Measurements from ENCODE around the gene LRRC41. TPM values are rescaled to one million over a fixed set of nuclear protein-coding genes. Genes with fewer than 3 reads are reported as not detected.

The LRRC41 gene
- total and polyA plus RNA-seq, 2 of the 13 experiments (the other 11 are each of a cell fraction or from before 2014, with no cell fraction given): 48.1 to 53.6 TPM

- H3K27ac ChIP-seq (ENCODE audit: extremely low read length, insufficient read depth, low read length): no peak overlapping the region
- no peak overlapping the region for H2AFZ ChIP-seq (ENCODE audit: low read length)
- ChIA-PET POLR2A (no interaction called here), CTCF (ENCODE audit: low intra/inter-chr PET ratio, low total read pairs) (no interaction called here)
- intact Hi-C loops (cut with micrococcal nuclease; ENCODE audit: unreplicated experiment): no loop called here
- no peak overlapping the region for H3K4me2 ChIP-seq (ENCODE audit: low read depth, low read length)
- no peak overlapping the region for H3K4me3 ChIP-seq (replicated peaks in 1 of 3; ENCODE audit: insufficient read depth in 1 of 3, low read depth in 2 of 3, low read length in 3 of 3)
- H3K79me2 ChIP-seq (ENCODE audit: insufficient read depth, low read length): no peaks in the 10 kb centered on the region
- H3K9me3 ChIP-seq (ENCODE audit: low read length): no peaks in the 10 kb centered on the region
- DNase-seq (ENCODE audit: low spot score): no peak
- no peak for FAIRE-seq
- in situ Hi-C loops (cut with HindIII; ENCODE audit: extremely low pct_ligation_motif_present, low pct_unique_long_range_greater_than_20kb): no loop called here
- no TSS peak for BruUV-seq (replicated peaks)
- 100% methylated on average over 1 of the region's 1 CpG for WGBS (ENCODE audit: low lambda C conversion rate)
- H3K36me3 ChIP-seq (replicated peaks in 1 of 2; ENCODE audit: control insufficient read depth in 1 of 2, insufficient read depth in 2 of 2, low read length in 2 of 2): peaks cover 41 to 91% of the 10 kb centered on the region in 2 experiments
- H3K4me1 ChIP-seq (ENCODE audit: insufficient read depth, low read length): no peaks in the 10 kb centered on the region
- H4K20me1 ChIP-seq (ENCODE audit: insufficient read depth, low read length): no peaks in the 10 kb centered on the region
- no peak for ATAC-seq
- no peak for TF ChIP-seq ZMYM4 (CRISPR knock-in tag; IDR thresholded peaks at IDR 0.05)
- no peak for TF ChIP-seq MEF2D (CRISPR knock-in tag; IDR thresholded peaks at IDR 0.05)
- TF ChIP-seq FLYWCH1 (CRISPR knock-in tag; IDR thresholded peaks at IDR 0.05): no peak
- TF ChIP-seq EHMT2 (IDR thresholded peaks at IDR 0.05; ENCODE audit: borderline replicate concordance, low read depth, low read length): no peak
- TF ChIP-seq ZNF770 (CRISPR knock-in tag; IDR thresholded peaks at IDR 0.05): no peak
- no peak for TF ChIP-seq HMGA1 (CRISPR knock-in tag; conservative IDR thresholded peaks at IDR 0.05)
- TF ChIP-seq, protein P1, sequence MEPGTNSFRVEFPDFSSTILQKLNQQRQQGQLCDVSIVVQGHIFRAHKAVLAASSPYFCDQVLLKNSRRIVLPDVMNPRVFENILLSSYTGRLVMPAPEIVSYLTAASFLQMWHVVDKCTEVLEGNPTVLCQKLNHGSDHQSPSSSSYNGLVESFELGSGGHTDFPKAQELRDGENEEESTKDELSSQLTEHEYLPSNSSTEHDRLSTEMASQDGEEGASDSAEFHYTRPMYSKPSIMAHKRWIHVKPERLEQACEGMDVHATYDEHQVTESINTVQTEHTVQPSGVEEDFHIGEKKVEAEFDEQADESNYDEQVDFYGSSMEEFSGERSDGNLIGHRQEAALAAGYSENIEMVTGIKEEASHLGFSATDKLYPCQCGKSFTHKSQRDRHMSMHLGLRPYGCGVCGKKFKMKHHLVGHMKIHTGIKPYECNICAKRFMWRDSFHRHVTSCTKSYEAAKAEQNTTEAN (CRISPR knock-in tag; conservative IDR thresholded peaks at IDR 0.05): no peak
- TF ChIP-seq ZNF512 (CRISPR knock-in tag; IDR thresholded peaks at IDR 0.05): no peak
- no peak for TF ChIP-seq HDAC1 (CRISPR knock-in tag; IDR thresholded peaks at IDR 0.05)
- TF ChIP-seq, protein P2, sequence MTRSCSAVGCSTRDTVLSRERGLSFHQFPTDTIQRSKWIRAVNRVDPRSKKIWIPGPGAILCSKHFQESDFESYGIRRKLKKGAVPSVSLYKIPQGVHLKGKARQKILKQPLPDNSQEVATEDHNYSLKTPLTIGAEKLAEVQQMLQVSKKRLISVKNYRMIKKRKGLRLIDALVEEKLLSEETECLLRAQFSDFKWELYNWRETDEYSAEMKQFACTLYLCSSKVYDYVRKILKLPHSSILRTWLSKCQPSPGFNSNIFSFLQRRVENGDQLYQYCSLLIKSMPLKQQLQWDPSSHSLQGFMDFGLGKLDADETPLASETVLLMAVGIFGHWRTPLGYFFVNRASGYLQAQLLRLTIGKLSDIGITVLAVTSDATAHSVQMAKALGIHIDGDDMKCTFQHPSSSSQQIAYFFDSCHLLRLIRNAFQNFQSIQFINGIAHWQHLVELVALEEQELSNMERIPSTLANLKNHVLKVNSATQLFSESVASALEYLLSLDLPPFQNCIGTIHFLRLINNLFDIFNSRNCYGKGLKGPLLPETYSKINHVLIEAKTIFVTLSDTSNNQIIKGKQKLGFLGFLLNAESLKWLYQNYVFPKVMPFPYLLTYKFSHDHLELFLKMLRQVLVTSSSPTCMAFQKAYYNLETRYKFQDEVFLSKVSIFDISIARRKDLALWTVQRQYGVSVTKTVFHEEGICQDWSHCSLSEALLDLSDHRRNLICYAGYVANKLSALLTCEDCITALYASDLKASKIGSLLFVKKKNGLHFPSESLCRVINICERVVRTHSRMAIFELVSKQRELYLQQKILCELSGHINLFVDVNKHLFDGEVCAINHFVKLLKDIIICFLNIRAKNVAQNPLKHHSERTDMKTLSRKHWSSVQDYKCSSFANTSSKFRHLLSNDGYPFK (CRISPR knock-in tag; IDR thresholded peaks at IDR 0.05; ENCODE audit: borderline replicate concordance): no peak
- H3K27me3 ChIP-seq (ENCODE audit: control insufficient read depth in 1 of 2, insufficient read depth in 2 of 2, low read length in 2 of 2): no peaks in the 10 kb centered on the region
- no peak overlapping the region for H3K9ac ChIP-seq (ENCODE audit: insufficient read depth, low read depth, low read length)
Observed at GRCh38 chr1:46262508-46262907, 40.9 kb downstream of the LRRC41 start.
